Measurements from ENCODE around the gene KDM4C.

Gene KDM4C

DNA sequence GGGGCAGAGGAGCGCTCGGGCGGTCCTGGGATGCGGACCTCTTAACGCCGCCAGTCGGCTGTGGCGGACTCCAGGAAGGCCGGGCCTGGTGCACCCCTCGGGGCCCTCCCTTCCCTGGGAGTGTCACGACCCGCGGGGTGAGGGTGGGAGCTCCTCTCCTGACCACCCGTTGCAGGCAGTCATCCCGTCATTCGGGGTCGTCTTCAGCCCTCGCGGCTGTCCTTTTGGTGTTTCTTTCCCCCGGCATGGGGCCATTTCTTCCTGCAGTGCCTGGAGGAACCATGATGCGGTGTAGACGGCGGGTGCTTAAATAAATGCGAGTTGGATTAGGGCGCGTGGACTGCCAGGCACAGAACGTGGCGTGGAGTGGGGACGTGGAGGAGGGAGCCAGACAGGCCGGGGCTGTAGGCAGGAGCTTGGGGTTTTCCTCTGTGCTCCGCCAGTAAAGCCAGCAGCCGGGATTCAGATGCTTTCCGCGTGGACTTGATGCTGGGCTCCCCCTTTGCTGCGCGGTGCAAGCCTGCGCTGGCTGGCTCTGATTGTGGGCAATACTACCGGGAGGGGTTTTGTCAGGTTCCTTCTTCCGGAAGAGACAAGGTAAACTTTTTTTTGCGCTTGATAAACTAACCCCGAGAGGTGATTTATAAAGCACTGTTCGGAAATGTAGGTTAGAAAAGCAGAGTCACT is 868 bp downstream of the KDM4C start:
- TF ChIP-seq EZH2 (IDR thresholded peaks at IDR 0.05) (no peak), POLR2AphosphoS5 (IDR thresholded peaks at IDR 0.05; ENCODE audit: borderline replicate concordance, low read depth, low read length) (no peak), FOXP2 (optimal IDR thresholded peaks at IDR 0.05; ENCODE audit: control extremely low read depth, extremely low read length, insufficient read depth) (no peak)
- no peaks in the 10 kb centered on the region for H3K36me3 ChIP-seq (ENCODE audit: insufficient read depth, low read length)
- H3K9ac ChIP-seq (ENCODE audit: insufficient read length), result peak overlapping the region; percentile 75
- peak overlapping the region; percentile 97 for H3K4me3 ChIP-seq
- no peak for DNase-seq (ENCODE audit: low read depth, low spot score)
- no peak overlapping the region for H3K27ac ChIP-seq
- H3K9me3 ChIP-seq (ENCODE audit: low read depth, low read length), result no peaks in the 10 kb centered on the region

DNA sequence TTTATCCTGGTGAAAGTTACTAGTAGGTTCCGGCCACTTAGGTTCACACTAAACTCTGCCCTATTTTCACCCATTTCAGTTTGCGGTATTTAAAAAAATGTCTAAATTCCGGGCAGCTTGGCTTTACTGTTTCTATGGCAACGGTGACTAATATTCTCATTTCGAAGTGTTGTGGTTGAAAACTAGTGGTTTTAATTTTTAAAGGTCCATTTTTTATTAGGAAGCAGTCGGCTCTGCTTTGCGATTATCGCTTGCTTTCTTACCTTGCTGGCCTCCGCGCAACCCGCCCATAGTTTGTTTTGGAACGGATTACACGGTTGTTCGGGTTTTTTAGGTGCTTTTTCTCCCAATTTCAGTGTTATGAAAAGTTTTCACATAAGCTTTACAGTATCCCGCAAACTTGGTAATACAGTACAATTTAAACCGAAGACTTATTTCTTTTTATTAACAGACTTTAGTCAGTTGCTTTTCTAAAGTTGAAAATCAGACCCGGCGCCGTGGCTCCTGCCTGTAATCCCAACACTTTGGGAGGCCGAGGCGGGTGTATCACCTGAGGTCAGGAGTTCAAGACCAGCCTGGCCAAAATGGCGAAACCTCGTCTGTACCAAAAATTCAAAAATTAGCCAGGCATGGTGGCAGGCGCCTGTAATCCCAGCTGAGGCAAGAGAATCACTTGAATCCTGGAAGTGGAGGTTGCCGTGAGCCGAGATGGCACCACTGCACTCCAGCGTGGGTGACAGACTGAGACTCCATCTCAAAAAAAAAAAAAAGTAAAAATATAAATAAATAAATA is 1.6 kb downstream of the KDM4C start:
- Histone ChIP-seq H3K4me3 (peak overlapping the region; percentile 97), H3K36me3 (ENCODE audit: insufficient read depth, low read length) (no peaks in the 10 kb centered on the region), H3K9me3 (ENCODE audit: low read depth, low read length) (no peaks in the 10 kb centered on the region), H3K27ac (no peak overlapping the region), H3K9ac (ENCODE audit: insufficient read length) (peak overlapping the region; percentile 75)
- TF ChIP-seq FOXP2 (optimal IDR thresholded peaks at IDR 0.05; ENCODE audit: control extremely low read depth, extremely low read length, insufficient read depth), result no peak
- no peak for TF ChIP-seq EZH2 (IDR thresholded peaks at IDR 0.05)
- no peak for TF ChIP-seq POLR2AphosphoS5 (IDR thresholded peaks at IDR 0.05; ENCODE audit: borderline replicate concordance, low read depth, low read length)
- DNase-seq (ENCODE audit: low read depth, low spot score), result no peak

DNA sequence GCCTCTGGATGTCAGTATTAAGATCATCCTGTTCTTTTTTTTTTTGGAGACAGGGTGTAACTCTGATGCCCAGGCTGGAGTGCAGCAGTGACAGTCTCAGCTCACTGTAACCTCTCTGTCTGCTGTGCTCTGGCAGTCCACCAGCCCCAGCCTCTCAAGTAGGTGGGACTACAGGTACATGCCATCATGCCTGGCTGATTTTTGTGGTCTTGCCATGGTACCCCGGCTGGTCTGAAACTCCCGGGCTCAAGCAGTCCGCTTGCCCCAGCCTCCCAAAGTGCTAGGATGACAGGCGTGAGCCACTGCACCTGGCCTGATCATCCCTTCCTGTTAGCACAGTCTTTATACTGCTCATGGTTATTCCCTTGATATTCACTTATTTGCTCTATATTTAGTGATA is 3.5 kb downstream of the KDM4C start:
- no peak overlapping the region for H3K4me3 ChIP-seq

DNA sequence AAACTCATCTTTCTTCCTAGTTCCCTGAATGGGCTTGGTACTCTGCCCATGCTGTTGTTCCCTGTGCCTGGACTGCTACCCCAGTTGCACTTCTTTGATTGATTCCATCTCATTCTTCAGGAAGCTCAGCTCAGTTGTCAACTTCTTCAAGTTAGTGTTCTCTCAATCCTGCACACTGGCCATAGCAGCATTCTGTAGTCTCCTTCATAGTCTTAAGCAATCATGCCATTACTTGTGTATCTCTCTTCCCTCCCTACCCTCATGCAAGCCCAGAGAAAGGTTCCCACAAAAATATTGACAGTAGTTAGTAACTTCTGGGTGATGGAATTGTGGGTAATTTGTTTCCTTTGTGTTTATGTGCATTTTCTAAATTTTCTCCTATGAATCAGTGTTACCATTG is 5.5 kb downstream of the KDM4C start:
- Histone ChIP-seq H3K4me3 (no peak overlapping the region), H3K27ac (no peak overlapping the region), H3K36me3 (ENCODE audit: insufficient read depth, low read length) (no peaks in the 10 kb centered on the region), H3K9ac (ENCODE audit: insufficient read length) (no peak overlapping the region), H3K9me3 (ENCODE audit: low read depth, low read length) (no peaks in the 10 kb centered on the region)
- TF ChIP-seq EZH2 (IDR thresholded peaks at IDR 0.05), result no peak
- TF ChIP-seq FOXP2 (optimal IDR thresholded peaks at IDR 0.05; ENCODE audit: control extremely low read depth, extremely low read length, insufficient read depth), result no peak
- TF ChIP-seq POLR2AphosphoS5 (IDR thresholded peaks at IDR 0.05; ENCODE audit: borderline replicate concordance, low read depth, low read length), result no peak
- DNase-seq (ENCODE audit: low read depth, low spot score), result no peak

More for the DNA sequence above, 3.5 kb downstream of the KDM4C start:
- Histone ChIP-seq H3K9me3 (ENCODE audit: low read depth, low read length) (no peaks in the 10 kb centered on the region), H3K9ac (ENCODE audit: insufficient read length) (no peak overlapping the region), H3K27ac (no peak overlapping the region), H3K36me3 (ENCODE audit: insufficient read depth, low read length) (no peaks in the 10 kb centered on the region)
- no peak for DNase-seq (ENCODE audit: low read depth, low spot score)
- no peak for TF ChIP-seq POLR2AphosphoS5 (IDR thresholded peaks at IDR 0.05; ENCODE audit: borderline replicate concordance, low read depth, low read length)
- no peak for TF ChIP-seq FOXP2 (optimal IDR thresholded peaks at IDR 0.05; ENCODE audit: control extremely low read depth, extremely low read length, insufficient read depth)
- TF ChIP-seq EZH2 (IDR thresholded peaks at IDR 0.05), result no peak

DNA sequence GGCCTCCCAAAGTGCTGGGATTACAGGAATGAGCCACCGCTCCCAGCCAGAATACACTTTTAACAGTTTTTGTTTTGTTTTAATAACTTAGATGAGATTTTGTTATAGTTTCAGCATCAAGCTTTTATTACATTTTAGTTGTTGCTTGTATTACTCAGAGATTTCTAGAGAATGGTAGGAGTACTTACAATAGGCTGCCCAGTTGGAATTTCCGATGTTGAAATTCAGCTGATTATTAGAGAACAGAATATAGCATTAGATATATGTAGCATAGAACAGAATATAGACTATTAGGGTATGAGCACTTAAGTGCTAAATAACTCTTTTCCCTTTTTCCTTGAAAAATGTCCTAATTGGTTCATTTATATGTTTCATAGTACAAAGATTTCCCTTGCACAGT is 6.2 kb downstream of the KDM4C start:
- H3K9me3 ChIP-seq (ENCODE audit: low read depth, low read length), result no peaks in the 10 kb centered on the region
- TF ChIP-seq EZH2 (IDR thresholded peaks at IDR 0.05) (no peak), POLR2AphosphoS5 (IDR thresholded peaks at IDR 0.05; ENCODE audit: borderline replicate concordance, low read depth, low read length) (no peak), FOXP2 (optimal IDR thresholded peaks at IDR 0.05; ENCODE audit: control extremely low read depth, extremely low read length, insufficient read depth) (no peak)
- H3K27ac ChIP-seq, result no peak overlapping the region
- H3K9ac ChIP-seq (ENCODE audit: insufficient read length), result no peak overlapping the region
- no peak overlapping the region for H3K4me3 ChIP-seq
- H3K36me3 ChIP-seq (ENCODE audit: insufficient read depth, low read length), result no peaks in the 10 kb centered on the region
- DNase-seq (ENCODE audit: low read depth, low spot score), result no peak

DNA sequence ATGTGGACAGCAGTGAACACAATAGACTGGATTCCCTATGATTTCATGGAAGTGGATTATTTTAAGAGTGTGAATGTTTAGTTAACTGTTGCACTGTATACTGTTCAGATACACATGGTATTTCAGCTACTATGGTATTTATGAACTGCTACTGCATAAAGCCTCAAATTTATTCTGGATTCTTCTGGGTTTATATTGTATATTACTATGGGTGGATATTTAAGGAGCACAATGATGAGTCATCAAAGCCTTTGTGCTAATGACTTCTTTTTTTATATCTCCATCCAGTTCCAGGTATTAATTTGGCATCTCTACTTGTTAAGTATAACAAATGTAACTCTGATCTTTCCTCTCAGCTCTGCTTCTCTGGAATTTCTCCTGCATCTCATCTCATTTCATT is 6.8 kb downstream of the KDM4C start:
- H3K4me3 ChIP-seq, result no peak overlapping the region
- TF ChIP-seq POLR2AphosphoS5 (IDR thresholded peaks at IDR 0.05; ENCODE audit: borderline replicate concordance, low read depth, low read length) (no peak), EZH2 (IDR thresholded peaks at IDR 0.05) (no peak), FOXP2 (optimal IDR thresholded peaks at IDR 0.05; ENCODE audit: control extremely low read depth, extremely low read length, insufficient read depth) (no peak)
- no peaks in the 10 kb centered on the region for H3K36me3 ChIP-seq (ENCODE audit: insufficient read depth, low read length)
- H3K9me3 ChIP-seq (ENCODE audit: low read depth, low read length), result no peaks in the 10 kb centered on the region
- no peak overlapping the region for H3K27ac ChIP-seq
- H3K9ac ChIP-seq (ENCODE audit: insufficient read length), result no peak overlapping the region
- no peak for DNase-seq (ENCODE audit: low read depth, low spot score)

DNA sequence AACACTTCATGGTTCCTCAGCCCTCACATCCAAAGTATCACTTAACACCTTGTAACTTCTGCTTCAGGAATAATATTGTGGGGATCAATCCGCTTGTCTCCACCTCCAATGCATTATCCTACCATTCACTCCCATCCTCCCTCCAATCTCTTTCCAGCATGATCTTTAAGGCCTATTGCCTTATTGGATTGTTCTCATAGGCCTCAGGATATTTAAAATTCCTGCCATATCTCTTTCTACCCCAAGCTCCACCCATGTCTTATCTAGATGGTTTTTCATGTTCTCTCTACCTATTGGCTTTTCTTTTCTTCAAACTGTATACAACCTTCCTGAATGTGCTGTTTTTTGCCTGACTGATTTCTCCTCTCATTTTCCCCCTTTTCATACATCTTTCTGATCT is 7.2 kb downstream of the KDM4C start:
- H3K9ac ChIP-seq (ENCODE audit: insufficient read length), result no peak overlapping the region
- H3K9me3 ChIP-seq (ENCODE audit: low read depth, low read length), result no peaks in the 10 kb centered on the region
- no peak for DNase-seq (ENCODE audit: low read depth, low spot score)
- no peaks in the 10 kb centered on the region for H3K36me3 ChIP-seq (ENCODE audit: insufficient read depth, low read length)
- H3K4me3 ChIP-seq, result no peak overlapping the region
- no peak for TF ChIP-seq FOXP2 (optimal IDR thresholded peaks at IDR 0.05; ENCODE audit: control extremely low read depth, extremely low read length, insufficient read depth)
- no peak for TF ChIP-seq POLR2AphosphoS5 (IDR thresholded peaks at IDR 0.05; ENCODE audit: borderline replicate concordance, low read depth, low read length)
- no peak for TF ChIP-seq EZH2 (IDR thresholded peaks at IDR 0.05)
- no peak overlapping the region for H3K27ac ChIP-seq

DNA sequence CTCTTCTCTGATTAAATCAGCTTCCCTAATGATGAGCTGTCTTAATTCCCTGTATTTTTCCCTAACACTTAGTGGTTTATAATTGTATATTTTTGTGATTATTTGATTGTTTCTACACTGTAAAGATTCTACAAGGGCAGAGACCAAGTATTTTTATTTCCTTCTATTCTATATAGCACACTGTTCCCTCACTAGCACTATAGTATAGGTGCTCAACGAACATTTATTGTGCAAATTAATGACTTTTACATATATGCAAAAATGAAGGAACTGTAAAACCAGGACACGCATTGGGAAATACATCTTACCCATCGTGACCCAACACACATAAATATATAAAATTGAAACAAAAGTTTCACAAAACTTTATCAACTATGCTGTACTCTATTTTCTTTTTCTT is 7.6 kb downstream of the KDM4C start:
- no peaks in the 10 kb centered on the region for H3K36me3 ChIP-seq (ENCODE audit: insufficient read depth, low read length)
- no peak overlapping the region for H3K4me3 ChIP-seq
- no peak for DNase-seq (ENCODE audit: low read depth, low spot score)
- no peak overlapping the region for H3K9ac ChIP-seq (ENCODE audit: insufficient read length)
- H3K27ac ChIP-seq, result no peak overlapping the region
- no peak for TF ChIP-seq FOXP2 (optimal IDR thresholded peaks at IDR 0.05; ENCODE audit: control extremely low read depth, extremely low read length, insufficient read depth)
- no peak for TF ChIP-seq EZH2 (IDR thresholded peaks at IDR 0.05)
- TF ChIP-seq POLR2AphosphoS5 (IDR thresholded peaks at IDR 0.05; ENCODE audit: borderline replicate concordance, low read depth, low read length), result no peak
- H3K9me3 ChIP-seq (ENCODE audit: low read depth, low read length), result no peaks in the 10 kb centered on the region

Measured in SK-N-MC (cell line).